HCT116 (cell line): ENCODE measurements around the gene HECW1. TPM values are rescaled to one million over a fixed set of nuclear protein-coding genes. Genes with fewer than 3 reads are reported as not detected.

ENCODE experiments used
- ATAC-seq: fragments of 200-7000 bp; cut with Tn5 transposase; 2 replicates; pipeline ENCODE4 v1.9.1; 2020; ENCODE audit warnings: mild to moderate bottlenecking, moderate library complexity
- BruUV-seq: library from RNA; stranded (reverse); fragments of 400-500 nt; replicated peaks from 2 replicates; lab custom pipeline; 2021; lab: Mats Ljungman, UMichigan
- CTCF ChIA-PET: fragments of 300-600 bp; sonication (Branson Sonifier 250); formaldehyde crosslinking; loops from one replicate; lab custom pipeline; 2021; ENCODE audit warnings: antibody characterized with exemption; lab: Charles Lee
- POLR2A ChIA-PET: fragments of 300-600, 350-600 bp; sonication (Branson Sonifier 250); formaldehyde crosslinking; loops from one replicate; lab custom pipeline; 2021; ENCODE audit warnings: antibody characterized with exemption; lab: Charles Lee
- RAD21 ChIA-PET, 2 experiments: fragments of 300-600 bp; sonication (Branson Sonifier 250); formaldehyde crosslinking; loops; one replicate each; lab custom pipeline; 2023; ENCODE audit warnings: low total read pairs in 2 of 2; ENCODE audit not compliant: uncharacterized antibody in 2 of 2, unreplicated experiment in 2 of 2, low non-redundant PET in 1 of 2; lab: Charles Lee
- DNase-seq: peaks from one replicate; pipeline ENCODE4 v3.0.0-alpha.2; 2010; ENCODE audit warnings: low read depth, low spot score
- H2AFZ ChIP-seq: fragments of 200-600 bp; shearing (Covaris generic), sonication (generic); 2 replicates; pipeline ENCODE4 v1.6.1; 2017; ENCODE audit warnings: low read depth, mixed run types, mixed read lengths, antibody characterized with exemption, low read length; ENCODE audit not compliant: poor library complexity, severe bottlenecking
- H3K27ac ChIP-seq: 2 replicates; pipeline ENCODE4 v1.5.1; 2012; ENCODE audit warnings: low read depth, low read length
- H3K27me3 ChIP-seq: fragments of 200-600 bp; sonication (generic); 2 replicates; pipeline ENCODE4 v1.6.1; 2016; ENCODE audit warnings: mixed run types, low read length, mixed read lengths; ENCODE audit not compliant: insufficient read depth
- H3K36me3 ChIP-seq, 2 experiments: fragments of 200-500 bp in 1 of 2; fragments of 200-600 bp in 1 of 2; sonication (Bioruptor generic) in 1 of 2; sonication (generic) in 1 of 2; 2 replicates each; pipeline versions ENCODE4 v1.5.1 to v1.6.1; 2014 to 2016; ENCODE audit warnings: low read length in 2 of 2, inconsistent platforms in 1 of 2, mixed read lengths in 1 of 2, mixed run types in 1 of 2; ENCODE audit not compliant: insufficient read depth in 2 of 2, control insufficient read depth in 1 of 2
- H3K4me1 ChIP-seq, 2 experiments: fragments of 200-600 bp in 1 of 2; sonication (generic) in 1 of 2; 2 replicates each; pipeline versions ENCODE4 v1.5.1 to v1.6.1; 2012 to 2017; ENCODE audit warnings: low read length in 2 of 2, inconsistent platforms in 1 of 2, mild to moderate bottlenecking in 1 of 2, mixed read lengths in 1 of 2, mixed run types in 1 of 2, moderate library complexity in 1 of 2; ENCODE audit not compliant: insufficient read depth in 2 of 2, control insufficient read depth in 1 of 2
- H3K4me2 ChIP-seq: fragments of 200-600 bp; sonication (generic); 2 replicates; pipeline ENCODE4 v1.6.1; 2017; ENCODE audit warnings: mixed run types, low read length, mixed read lengths
- H3K4me3 ChIP-seq, 2 experiments: fragments of 200-600 bp in 1 of 2; sonication (generic) in 1 of 2; replicated peaks in 1 of 2; 2 replicates each; pipeline ENCODE4 v1.5.1; 2011 to 2016; ENCODE audit warnings: low read length in 2 of 2, control low read depth in 1 of 2, low read depth in 1 of 2, mild to moderate bottlenecking in 1 of 2, mixed read lengths in 1 of 2, mixed run types in 1 of 2
- H3K79me2 ChIP-seq: fragments of 200-600 bp; sonication (generic); 2 replicates; pipeline ENCODE4 v1.6.1; 2017; ENCODE audit warnings: mild to moderate bottlenecking, mixed run types, low read length, moderate library complexity, mixed read lengths; ENCODE audit not compliant: insufficient read depth
- H3K9ac ChIP-seq: fragments of 200-600 bp; sonication (generic); 2 replicates; pipeline ENCODE4 v1.6.1; 2016; ENCODE audit warnings: low read length, mixed read lengths
- H3K9me2 ChIP-seq: fragments of 200-600 bp; sonication (generic), shearing (Covaris generic); 2 replicates; pipeline ENCODE4 v1.6.1; 2017; ENCODE audit warnings: mixed run types, mild to moderate bottlenecking, moderate library complexity; ENCODE audit not compliant: insufficient read depth
- H3K9me3 ChIP-seq, 2 experiments: fragments of 200-500 bp in 1 of 2; fragments of 200-600 bp in 1 of 2; sonication (Bioruptor generic) in 1 of 2; sonication (generic) in 1 of 2; 2 replicates each; pipeline ENCODE4 v1.6.1; 2014 to 2017; ENCODE audit warnings: low read length in 2 of 2, mixed read lengths in 2 of 2, inconsistent platforms in 1 of 2, low read depth in 1 of 2, mild to moderate bottlenecking in 1 of 2, mixed run types in 1 of 2, moderate library complexity in 1 of 2; ENCODE audit not compliant: control insufficient read depth in 1 of 2, insufficient read depth in 1 of 2
- H4K20me1 ChIP-seq: fragments of 200-600 bp; sonication (generic), shearing (Covaris generic); 2 replicates; pipeline ENCODE4 v1.6.1; 2017; ENCODE audit warnings: mixed run types, mild to moderate bottlenecking, moderate library complexity; ENCODE audit not compliant: insufficient read depth
- EGR1 ChIP-seq: IDR thresholded peaks from 2 replicates; pipeline ENCODE4 v1.6.1; 2012; ENCODE audit warnings: low read depth
- EZH2 ChIP-seq: fragments of 200-600 bp; sonication (generic); IDR thresholded peaks from 2 replicates; pipeline ENCODE4 v1.6.1; 2017; ENCODE audit warnings: antibody characterized with exemption, mixed run types
- MAX ChIP-seq: IDR thresholded peaks from 2 replicates; pipeline ENCODE4 v1.6.1; 2012
- RAD21 ChIP-seq: IDR thresholded peaks from 2 replicates; pipeline ENCODE4 v1.6.1; 2012; ENCODE audit warnings: low read depth, mild to moderate bottlenecking
- REST ChIP-seq: IDR thresholded peaks from 2 replicates; pipeline ENCODE4 v1.6.1; 2012; ENCODE audit warnings: low read depth
- SP1 ChIP-seq: IDR thresholded peaks from 2 replicates; pipeline ENCODE4 v1.6.1; 2012; ENCODE audit warnings: low read depth
- SRF ChIP-seq: IDR thresholded peaks from 2 replicates; pipeline ENCODE4 v1.6.1; 2012; ENCODE audit warnings: low read depth
- TCF7L2 ChIP-seq: IDR thresholded peaks from 2 replicates; pipeline ENCODE4 v1.7.0; 2011; ENCODE audit warnings: borderline replicate concordance, inconsistent platforms; ENCODE audit not compliant: insufficient read depth, insufficient read length; ENCODE audit errors: extremely low read depth
- ZBTB33 ChIP-seq: IDR thresholded peaks from 2 replicates; pipeline ENCODE4 v1.6.1; 2011; ENCODE audit warnings: mild to moderate bottlenecking, low read length, moderate library complexity; ENCODE audit not compliant: insufficient replicate concordance; ENCODE audit errors: extremely low read depth
- intact Hi-C: fragments of 100-400 bp; cut with micrococcal nuclease; formaldehyde crosslinking; loops from 2 replicates; pipeline ENCODE4 v1.10.0; 2022
- total RNA-seq: library from RNA; stranded (reverse); gene quantifications from one replicate; pipeline ENCODE4 v1.2.1, GENCODE V29; 2021; ENCODE audit not compliant: unreplicated experiment

HECW1 gene
- total RNA-seq, 1 experiment from 2014 or later: 5.6 TPM

GRCh38 chr7:43292384-43292783 lies 179.9 kb downstream of the HECW1 start:
- no peak overlapping the region for H3K4me2 ChIP-seq

More at GRCh38 chr7:43292384-43292783, 179.9 kb downstream of the HECW1 start:
- RAD21 ChIA-PET: no interaction called here
- no peaks in the 10 kb centered on the region for H3K36me3 ChIP-seq
- no TSS peak for BruUV-seq
- peaks cover 0 to 6% of the 10 kb centered on the region in 2 experiments; a peak in 2 of 4 replicates for H3K9me3 ChIP-seq
- DNase-seq (no peak), ATAC-seq (no peak)
- peaks cover 10 to 12% of the 10 kb centered on the region in 2 experiments; a peak in 3 of 4 replicates for H3K4me1 ChIP-seq
- H3K9me2 ChIP-seq: no peaks in the 10 kb centered on the region
- TF ChIP-seq REST: no peak
- no peak for TF ChIP-seq MAX
- no peak for TF ChIP-seq RAD21
- no peak for TF ChIP-seq SP1
- no peak for TF ChIP-seq EGR1
- TF ChIP-seq ZBTB33: no peak
- no peak for TF ChIP-seq SRF
- TF ChIP-seq TCF7L2: no peak
- no peak for TF ChIP-seq EZH2
- H3K9ac ChIP-seq: no peak overlapping the region
- H4K20me1 ChIP-seq: no peaks in the 10 kb centered on the region
- no peak overlapping the region for H2AFZ ChIP-seq
- H3K4me3 ChIP-seq: no peak overlapping the region
- no peaks in the 10 kb centered on the region for H3K27me3 ChIP-seq
- no peak overlapping the region for H3K27ac ChIP-seq
- CTCF ChIA-PET: no interaction called here
- intact Hi-C loops: no loop called here
- POLR2A ChIA-PET: no interaction called here
- H3K79me2 ChIP-seq: no peaks in the 10 kb centered on the region
